PFSK-1 (cell line): ENCODE results near the gene PTH2.

Experiments used
- FOXP2 ChIP-seq: optimal IDR thresholded peaks from 2 replicates; pipeline ENCODE3; 2011; ENCODE audit warnings: borderline replicate concordance, control low read depth, inconsistent platforms; ENCODE audit not compliant: insufficient read depth; ENCODE audit errors: extremely low read length, extremely low read depth
- POLR2AphosphoS5 ChIP-seq: IDR thresholded peaks from 2 replicates; pipeline ENCODE4 v1.6.1; 2012; ENCODE audit warnings: low read depth, mild to moderate bottlenecking, control low read depth, low read length, moderate library complexity
- SIN3A ChIP-seq: IDR thresholded peaks from 2 replicates; pipeline ENCODE4 v1.6.1; 2012; ENCODE audit warnings: mild to moderate bottlenecking, low read length, moderate library complexity, borderline replicate concordance; ENCODE audit not compliant: insufficient read depth
- TAF1 ChIP-seq: IDR thresholded peaks from 2 replicates; pipeline ENCODE4 v1.6.1; 2012; ENCODE audit warnings: low read length, control low read depth, borderline replicate concordance; ENCODE audit not compliant: insufficient read depth
- TF ChIP-seq, protein P1 (sequence below), 2 experiments: IDR thresholded peaks; 2 replicates each; pipeline versions ENCODE4 v1.6.1 to v1.8.0; 2011 to 2012; ENCODE audit warnings: low read depth in 2 of 2, low read length in 2 of 2, control low read depth in 1 of 2, inconsistent platforms in 1 of 2, mild to moderate bottlenecking in 1 of 2, moderate library complexity in 1 of 2; ENCODE audit not compliant: insufficient read depth in 1 of 2

PTH2 gene

DNA sequence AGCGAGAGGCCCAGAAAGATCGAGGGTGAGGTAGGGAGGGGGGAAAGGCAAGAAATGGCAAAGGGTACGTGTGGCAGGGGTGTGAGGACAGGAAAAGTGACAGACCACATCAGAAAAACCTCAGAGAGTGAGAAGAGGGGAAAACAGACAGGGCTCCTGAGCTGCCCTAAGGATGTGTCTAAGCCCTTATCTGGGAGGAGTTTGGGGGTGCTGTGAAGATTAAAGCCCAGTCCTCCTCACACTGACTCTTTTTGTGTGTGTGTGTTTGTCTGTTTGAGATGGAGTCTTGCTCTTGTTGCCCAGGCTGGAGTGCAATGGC lies 703 bp upstream of the PTH2 start:
- TF ChIP-seq, protein P1, sequence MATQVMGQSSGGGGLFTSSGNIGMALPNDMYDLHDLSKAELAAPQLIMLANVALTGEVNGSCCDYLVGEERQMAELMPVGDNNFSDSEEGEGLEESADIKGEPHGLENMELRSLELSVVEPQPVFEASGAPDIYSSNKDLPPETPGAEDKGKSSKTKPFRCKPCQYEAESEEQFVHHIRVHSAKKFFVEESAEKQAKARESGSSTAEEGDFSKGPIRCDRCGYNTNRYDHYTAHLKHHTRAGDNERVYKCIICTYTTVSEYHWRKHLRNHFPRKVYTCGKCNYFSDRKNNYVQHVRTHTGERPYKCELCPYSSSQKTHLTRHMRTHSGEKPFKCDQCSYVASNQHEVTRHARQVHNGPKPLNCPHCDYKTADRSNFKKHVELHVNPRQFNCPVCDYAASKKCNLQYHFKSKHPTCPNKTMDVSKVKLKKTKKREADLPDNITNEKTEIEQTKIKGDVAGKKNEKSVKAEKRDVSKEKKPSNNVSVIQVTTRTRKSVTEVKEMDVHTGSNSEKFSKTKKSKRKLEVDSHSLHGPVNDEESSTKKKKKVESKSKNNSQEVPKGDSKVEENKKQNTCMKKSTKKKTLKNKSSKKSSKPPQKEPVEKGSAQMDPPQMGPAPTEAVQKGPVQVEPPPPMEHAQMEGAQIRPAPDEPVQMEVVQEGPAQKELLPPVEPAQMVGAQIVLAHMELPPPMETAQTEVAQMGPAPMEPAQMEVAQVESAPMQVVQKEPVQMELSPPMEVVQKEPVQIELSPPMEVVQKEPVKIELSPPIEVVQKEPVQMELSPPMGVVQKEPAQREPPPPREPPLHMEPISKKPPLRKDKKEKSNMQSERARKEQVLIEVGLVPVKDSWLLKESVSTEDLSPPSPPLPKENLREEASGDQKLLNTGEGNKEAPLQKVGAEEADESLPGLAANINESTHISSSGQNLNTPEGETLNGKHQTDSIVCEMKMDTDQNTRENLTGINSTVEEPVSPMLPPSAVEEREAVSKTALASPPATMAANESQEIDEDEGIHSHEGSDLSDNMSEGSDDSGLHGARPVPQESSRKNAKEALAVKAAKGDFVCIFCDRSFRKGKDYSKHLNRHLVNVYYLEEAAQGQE (IDR thresholded peaks at IDR 0.05; ENCODE audit: insufficient read depth in 1 of 2, low read depth in 2 of 2, low read length in 2 of 2) = no peak
- TF ChIP-seq SIN3A (no peak), FOXP2 (no peak)

DNA sequence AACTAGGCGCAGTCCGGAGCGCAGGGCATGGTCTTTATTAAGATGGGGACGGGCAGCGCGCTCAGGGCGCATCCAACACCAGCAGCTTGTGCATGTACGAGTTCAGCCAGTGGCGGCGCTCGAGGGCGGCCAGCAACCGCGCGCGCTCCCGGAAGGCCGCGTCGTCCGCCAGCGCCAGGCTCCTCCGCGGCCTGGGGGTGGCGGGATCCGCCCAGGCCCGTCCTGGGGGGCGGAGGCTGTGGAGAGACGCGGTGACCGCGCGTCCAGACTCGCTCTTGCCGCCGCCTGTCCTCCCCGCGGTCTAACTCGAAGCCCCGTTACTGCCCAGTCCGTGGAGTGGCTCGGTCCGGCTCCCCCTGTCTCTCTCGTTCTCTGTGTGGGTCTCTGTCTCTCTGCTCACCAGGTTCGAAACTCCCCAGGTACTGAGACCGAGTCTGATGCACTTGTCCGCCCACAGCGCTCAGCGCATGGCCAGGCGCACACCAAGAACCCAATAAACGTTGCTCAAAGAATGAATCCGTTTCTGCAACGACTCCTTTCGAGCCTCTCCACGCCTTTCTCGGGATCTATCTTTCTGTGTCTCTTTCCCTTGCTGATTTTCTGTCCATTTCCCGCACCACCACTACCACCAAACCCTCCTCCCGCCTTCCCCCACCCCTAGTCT lies 702 bp downstream of the PTH2 start:
- TF ChIP-seq, protein P1 (IDR thresholded peaks at IDR 0.05; ENCODE audit: insufficient read depth in 1 of 2, low read depth in 2 of 2, low read length in 2 of 2) = no peak
- TF ChIP-seq POLR2AphosphoS5 = no peak
- TF ChIP-seq TAF1 = no peak
- peak; percentile 9 for TF ChIP-seq FOXP2
- TF ChIP-seq SIN3A = no peak

- TF ChIP-seq, protein P1 (IDR thresholded peaks at IDR 0.05; ENCODE audit: insufficient read depth in 1 of 2, low read depth in 2 of 2, low read length in 2 of 2) = no peak
- TF ChIP-seq SIN3A = no peak
- TF ChIP-seq TAF1 = no peak
Measured at GRCh38 chr19:49421878-49422202, 1.4 kb downstream of the PTH2 start.

DNA sequence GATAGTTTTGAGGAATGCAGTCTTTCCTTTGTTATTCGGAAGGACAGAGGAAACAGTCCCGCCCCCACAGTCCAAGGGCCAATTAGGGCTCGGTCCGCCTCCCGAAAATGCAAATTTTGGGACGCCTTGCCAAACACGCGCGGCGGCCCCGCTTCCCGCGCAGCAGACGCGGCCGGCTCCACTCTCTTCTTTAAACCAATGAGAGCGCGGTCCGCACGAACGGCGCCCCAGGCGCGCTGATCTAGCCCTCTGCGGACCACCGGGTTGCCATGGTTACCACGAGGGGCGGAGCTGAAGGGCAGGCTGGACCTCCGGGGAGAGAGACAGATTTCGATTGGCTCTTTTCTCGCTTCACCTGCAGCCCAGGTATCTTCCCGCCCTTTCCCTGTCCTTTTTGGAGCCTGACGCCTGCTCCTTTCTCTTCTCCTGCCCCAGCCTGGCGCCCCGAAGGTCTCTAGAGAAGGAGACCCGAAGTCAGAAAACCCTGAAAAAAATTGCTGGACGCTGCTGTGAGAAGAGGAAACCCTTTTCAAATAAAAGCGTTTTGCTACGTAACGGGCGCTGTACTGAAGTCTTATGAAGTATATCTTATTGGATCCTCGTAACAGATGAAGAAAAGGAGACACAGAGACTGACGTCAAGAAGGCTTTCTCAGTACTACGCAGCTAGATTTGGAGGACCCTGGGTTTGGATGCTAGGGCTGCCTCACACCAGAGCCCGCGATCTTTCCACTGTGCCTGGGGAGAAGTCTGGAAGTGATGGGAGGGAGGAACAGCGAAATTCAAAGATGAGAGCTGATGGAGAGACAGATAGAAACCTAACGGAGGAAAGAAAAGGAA lies 2.0 kb downstream of the PTH2 start:
- no peak for TF ChIP-seq TAF1

- no peak for TF ChIP-seq TAF1
- TF ChIP-seq FOXP2 = no peak
- TF ChIP-seq POLR2AphosphoS5 = no peak
- TF ChIP-seq, protein P1 (IDR thresholded peaks at IDR 0.05; ENCODE audit: insufficient read depth in 1 of 2, low read depth in 2 of 2, low read length in 2 of 2) = no peak
- TF ChIP-seq SIN3A = no peak
Measured at GRCh38 chr19:49420227-49420626, 3.0 kb downstream of the PTH2 start.
